ENCODE measurements around the gene CHTF18.
"Not testable (repeated sequence)": the region's sequence is repeated elsewhere in the genome, so short reads cannot be mapped to it uniquely, and the experiment has no call there.

Gene CHTF18

GRCh38 chr16:760545-761343, 27.7 kb upstream of the CHTF18 start, which contains the start of gene MSLN:
TSS of gene MSLN (plus strand) at chr16:760734. CDS start at chr16:762681, 1,947 bp downstream.
- DNase-seq, result no peak

- no peak for DNase-seq
Observed at GRCh38 chr16:761625-762513, 26.6 kb upstream of the CHTF18 start.

- no peak for DNase-seq
Observed at GRCh38 chr16:762595-763268, 25.7 kb upstream of the CHTF18 start.

- no peak for DNase-seq
Observed at GRCh38 chr16:763369-764183, 24.8 kb upstream of the CHTF18 start.

- DNase-seq, result no peak
Observed at GRCh38 chr16:764184-764750, 24.2 kb upstream of the CHTF18 start.

GRCh38 chr16:764848-765487, 23.5 kb upstream of the CHTF18 start:
- DNase-seq, result no peak

- no peak for DNase-seq
Observed at GRCh38 chr16:765488-765865, 22.9 kb upstream of the CHTF18 start.

GRCh38 chr16:766008-766819, 22.2 kb upstream of the CHTF18 start:
- DNase-seq, result no peak

GRCh38 chr16:766820-767640, 21.4 kb upstream of the CHTF18 start:
- DNase-seq, result no peak

- no peak for DNase-seq
Observed at GRCh38 chr16:767743-768235, 20.6 kb upstream of the CHTF18 start.

- no peak for DNase-seq
Observed at GRCh38 chr16:768428-768827, 20.0 kb upstream of the CHTF18 start.

- no peak for DNase-seq
Observed at GRCh38 chr16:769184-769784, 19.1 kb upstream of the CHTF18 start.

- DNase-seq, result no peak
Observed at GRCh38 chr16:769934-770333, 18.5 kb upstream of the CHTF18 start.

- no peak for DNase-seq
Observed at GRCh38 chr16:770411-770810, 18.0 kb upstream of the CHTF18 start.

- DNase-seq, result peak in 1 of 3 experiments; percentile 39
Observed at GRCh38 chr16:772959-773358, 15.5 kb upstream of the CHTF18 start.

- DNase-seq, result no peak
Observed at GRCh38 chr16:774086-775001, 14.1 kb upstream of the CHTF18 start.

GRCh38 chr16:775236-775796, 13.1 kb upstream of the CHTF18 start:
- no peak for DNase-seq

GRCh38 chr16:776298-776697, 12.1 kb upstream of the CHTF18 start:
- not testable (repeated sequence) for DNase-seq
